NT2/D1 (cell line): ENCODE data around the gene PRR23E.

ENCODE experiments used
- SUZ12 ChIP-seq: IDR thresholded peaks from 2 replicates; pipeline ENCODE4 v1.6.1; 2011; ENCODE audit not compliant: insufficient read length, insufficient read depth; ENCODE audit errors: extremely low read depth
- YY1 ChIP-seq: IDR thresholded peaks from 2 replicates; pipeline ENCODE4 v1.6.1; 2011; ENCODE audit not compliant: insufficient read length, insufficient read depth
- ZNF274 ChIP-seq: IDR thresholded peaks from 2 replicates; pipeline ENCODE4 v1.6.1; 2011; ENCODE audit warnings: mild to moderate bottlenecking, low read depth, low read length

DNA sequence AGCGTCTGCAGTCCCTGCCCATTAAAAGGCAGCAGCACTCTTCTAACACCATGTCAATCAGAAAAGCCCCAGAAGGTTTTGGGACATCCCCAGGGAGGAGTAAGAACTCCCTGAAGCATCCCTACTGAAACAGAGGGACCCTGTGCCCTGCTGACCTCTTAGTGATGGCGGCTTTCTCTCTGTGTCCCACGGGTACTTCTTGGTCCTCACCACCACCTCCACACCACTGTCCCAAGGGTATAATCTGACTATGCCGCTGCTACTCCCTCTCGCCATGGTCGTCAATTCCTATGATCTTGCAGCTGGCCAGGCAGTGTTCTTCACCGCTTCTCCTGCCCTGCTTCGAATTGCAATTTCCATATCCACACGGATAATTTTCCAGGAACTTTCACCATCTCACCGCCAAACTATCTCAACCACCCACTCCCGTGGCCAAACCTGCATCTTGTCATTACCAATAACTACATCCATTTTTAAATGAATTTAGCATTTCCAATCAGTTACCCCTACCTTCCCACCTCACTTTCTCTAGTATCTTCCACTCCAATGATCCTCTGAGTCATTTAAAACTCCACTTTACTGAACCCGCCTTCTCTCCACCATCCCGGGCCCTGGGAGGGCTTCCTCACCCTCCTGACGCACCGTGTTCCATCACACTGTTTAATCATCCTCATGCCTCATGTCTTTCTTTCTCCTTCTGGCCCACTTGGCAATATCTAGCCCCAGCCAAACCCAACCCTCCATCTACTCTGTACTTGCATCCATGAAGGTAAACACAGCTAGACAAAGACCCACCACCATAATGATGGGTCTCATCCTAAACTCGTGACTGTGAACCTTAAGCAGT is 23.7 kb downstream of the PRR23E start:
- TF ChIP-seq YY1 (no peak), ZNF274 (no peak), SUZ12 (no peak)
